LNCaP clone FGC (cell line): ENCODE results near the gene ZFP92.
"Not testable (repeated sequence)": the region's sequence is repeated elsewhere in the genome, so short reads cannot be mapped to it uniquely, and the experiment has no call there.

ENCODE experiments used
- DNase-seq: peaks from one replicate; pipeline ENCODE4 v3.0.0-alpha.2; 2011; ENCODE audit warnings: low read depth
- H3K4me3 ChIP-seq: 2 replicates; pipeline ENCODE4 v1.5.1; 2011; ENCODE audit warnings: mild to moderate bottlenecking, low read depth, low read length, control low read depth
- TF ChIP-seq, protein P1 (sequence below): IDR thresholded peaks from 2 replicates; pipeline ENCODE4 v1.5.1; 2012; ENCODE audit warnings: mild to moderate bottlenecking; ENCODE audit not compliant: control insufficient read depth, insufficient read depth; ENCODE audit errors: extremely low read depth

ZFP92 gene

DNA sequence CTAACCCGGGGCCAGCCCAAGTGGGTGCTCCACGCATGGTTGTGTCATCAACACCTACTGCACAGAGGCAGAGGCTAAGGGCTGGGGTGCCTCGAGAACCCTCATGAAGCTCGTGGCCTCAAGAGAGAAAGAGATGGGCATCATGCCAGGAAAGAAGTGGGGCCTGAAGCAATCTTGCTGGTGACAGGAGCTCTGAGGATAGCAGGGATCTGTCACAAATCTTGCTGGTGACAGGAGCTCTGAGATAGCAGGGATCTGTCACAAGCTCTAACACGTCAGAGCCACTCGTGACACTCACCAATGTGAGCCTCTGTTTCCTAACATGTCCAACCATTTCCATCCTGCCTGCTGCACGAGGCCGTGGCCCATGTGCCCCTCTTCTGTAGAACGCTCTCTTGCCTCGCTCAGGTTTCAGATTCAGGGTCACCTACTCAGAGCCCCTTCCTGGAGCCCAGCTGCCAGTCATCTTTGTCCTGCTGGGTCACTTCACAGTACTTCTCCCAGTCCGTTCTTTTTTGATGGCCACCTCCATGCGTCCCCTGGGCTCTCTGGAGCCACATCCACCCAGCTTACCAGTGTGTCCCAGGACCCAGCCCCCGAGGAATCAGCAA, 31.2 kb upstream of the ZFP92 start:
- H3K4me3 ChIP-seq = no peak overlapping the region
- TF ChIP-seq, protein P1, sequence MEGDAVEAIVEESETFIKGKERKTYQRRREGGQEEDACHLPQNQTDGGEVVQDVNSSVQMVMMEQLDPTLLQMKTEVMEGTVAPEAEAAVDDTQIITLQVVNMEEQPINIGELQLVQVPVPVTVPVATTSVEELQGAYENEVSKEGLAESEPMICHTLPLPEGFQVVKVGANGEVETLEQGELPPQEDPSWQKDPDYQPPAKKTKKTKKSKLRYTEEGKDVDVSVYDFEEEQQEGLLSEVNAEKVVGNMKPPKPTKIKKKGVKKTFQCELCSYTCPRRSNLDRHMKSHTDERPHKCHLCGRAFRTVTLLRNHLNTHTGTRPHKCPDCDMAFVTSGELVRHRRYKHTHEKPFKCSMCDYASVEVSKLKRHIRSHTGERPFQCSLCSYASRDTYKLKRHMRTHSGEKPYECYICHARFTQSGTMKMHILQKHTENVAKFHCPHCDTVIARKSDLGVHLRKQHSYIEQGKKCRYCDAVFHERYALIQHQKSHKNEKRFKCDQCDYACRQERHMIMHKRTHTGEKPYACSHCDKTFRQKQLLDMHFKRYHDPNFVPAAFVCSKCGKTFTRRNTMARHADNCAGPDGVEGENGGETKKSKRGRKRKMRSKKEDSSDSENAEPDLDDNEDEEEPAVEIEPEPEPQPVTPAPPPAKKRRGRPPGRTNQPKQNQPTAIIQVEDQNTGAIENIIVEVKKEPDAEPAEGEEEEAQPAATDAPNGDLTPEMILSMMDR = no peak
- no peak for DNase-seq

DNA sequence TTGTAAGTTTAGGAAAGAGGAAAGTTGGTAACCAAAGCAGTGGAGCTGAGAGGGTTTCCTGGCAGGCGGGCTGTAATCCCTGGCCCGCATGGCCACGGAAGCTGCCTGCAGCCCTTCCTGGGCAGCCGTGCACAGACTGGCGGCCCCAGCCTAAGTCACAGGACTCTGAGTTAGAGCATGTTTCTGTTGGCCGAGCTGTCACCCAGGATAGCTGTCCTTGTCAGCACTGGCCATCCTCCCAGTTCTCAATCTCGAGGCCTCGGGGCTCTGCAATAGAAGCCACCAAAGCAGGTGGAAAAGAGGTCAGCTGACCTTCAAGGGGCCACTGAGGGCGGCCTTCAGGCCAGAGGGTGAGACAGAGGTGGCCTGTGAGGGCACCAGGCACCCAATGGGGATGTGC, 30.6 kb upstream of the ZFP92 start:
- TF ChIP-seq, protein P1 = no peak
- no peak for DNase-seq

DNA sequence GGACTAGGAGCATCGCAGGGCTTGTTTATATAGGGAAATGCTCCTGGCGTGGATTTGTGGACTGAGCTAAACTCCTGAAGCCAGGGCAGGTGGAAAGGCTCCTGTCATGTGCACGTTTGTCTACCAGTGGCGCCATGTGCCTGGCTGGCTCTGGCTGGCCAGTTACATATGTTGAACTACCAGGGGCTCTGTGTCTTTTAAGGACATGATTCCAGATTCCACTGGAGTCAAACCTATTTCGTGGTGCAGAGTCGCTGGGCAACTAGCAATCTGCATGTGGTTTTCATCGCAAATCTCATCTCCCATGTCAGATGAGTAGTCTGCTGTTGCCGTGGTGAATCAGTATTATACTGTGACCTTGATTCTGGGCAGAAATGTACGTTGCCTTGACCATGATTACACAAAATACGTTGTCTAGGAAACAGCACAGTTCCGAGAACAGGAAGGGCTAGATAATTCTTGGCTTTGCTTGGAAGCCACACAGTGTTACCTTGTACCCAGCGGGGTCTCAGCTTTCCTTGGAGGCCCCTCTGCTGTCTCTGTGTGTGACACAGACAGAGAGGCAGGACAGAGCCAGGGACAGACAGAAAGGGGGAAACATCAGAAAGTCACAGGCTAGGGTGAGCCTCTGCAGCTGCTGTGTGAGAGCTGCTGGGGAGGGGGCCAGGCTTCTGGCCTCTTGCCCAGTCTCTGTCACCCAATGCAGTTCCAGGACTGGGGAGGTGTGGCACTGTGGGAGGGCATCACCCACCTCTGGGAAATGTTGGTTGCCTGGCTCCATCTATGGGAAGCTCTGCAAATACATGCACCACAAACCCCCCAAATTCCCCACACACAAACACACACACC, 29.4 kb upstream of the ZFP92 start:
- no peak overlapping the region for H3K4me3 ChIP-seq
- TF ChIP-seq, protein P1 = no peak
- no peak for DNase-seq

More for the DNA sequence above, 30.6 kb upstream of the ZFP92 start:
- H3K4me3 ChIP-seq = no peak overlapping the region

DNA sequence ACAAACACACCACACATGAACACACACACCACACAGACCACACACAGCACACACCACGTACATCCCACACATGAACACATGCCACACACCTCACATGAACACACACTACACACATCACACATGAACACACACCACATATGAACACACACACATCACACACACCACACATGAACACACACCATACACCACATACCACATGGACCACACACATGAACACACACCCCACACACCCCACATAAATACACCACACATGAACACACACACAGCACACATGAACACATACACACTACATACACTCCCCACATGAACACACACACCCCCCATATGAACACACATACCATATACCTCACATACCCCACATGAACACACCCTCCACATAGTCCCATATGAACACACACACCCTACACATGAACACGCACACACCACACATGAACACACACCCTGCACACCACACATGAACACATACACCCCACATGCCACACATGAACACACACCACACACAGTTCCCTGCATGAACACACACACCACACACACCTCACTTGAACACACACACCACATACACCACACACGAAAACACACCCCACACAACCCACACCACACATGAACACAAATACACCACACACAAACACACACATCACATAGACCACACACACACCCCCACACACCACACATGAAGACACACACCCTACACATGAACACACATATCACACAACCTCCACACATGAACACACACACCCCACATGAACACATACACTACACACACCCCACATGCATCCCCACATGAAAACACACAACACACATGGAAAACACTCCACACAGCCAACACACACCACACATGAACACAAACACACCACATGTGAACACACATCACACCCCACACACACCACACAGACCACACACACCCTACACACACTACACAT, 28.4 kb upstream of the ZFP92 start:
- no peak for DNase-seq
- TF ChIP-seq, protein P1 = no peak
- H3K4me3 ChIP-seq = no peak overlapping the region

GRCh38 chrX:153384390-153384789, 26.9 kb upstream of the ZFP92 start:
- H3K4me3 ChIP-seq = no peak overlapping the region
- TF ChIP-seq, protein P1 = no peak
- DNase-seq = no peak

DNA sequence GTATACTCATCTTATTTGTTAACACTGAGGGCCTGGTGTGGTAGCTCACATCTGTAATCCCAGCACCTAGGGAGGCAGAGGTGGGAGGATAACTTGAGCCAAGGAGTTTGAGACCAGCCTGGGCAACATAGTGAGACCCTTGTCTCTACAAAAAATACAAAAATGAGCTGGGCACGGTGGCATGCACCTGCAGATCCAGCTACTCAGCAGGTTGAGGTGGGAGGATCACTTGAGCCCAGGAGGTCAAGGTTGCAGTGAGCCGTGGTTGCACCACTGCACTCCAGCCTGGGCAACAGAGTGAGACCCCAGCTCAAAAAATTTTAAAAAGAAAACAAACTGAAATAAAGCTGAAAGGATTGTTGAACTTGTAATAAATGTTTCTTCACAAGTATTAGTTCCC, 26.3 kb upstream of the ZFP92 start:
- H3K4me3 ChIP-seq, DNase-seq: not testable (repeated sequence)

DNA sequence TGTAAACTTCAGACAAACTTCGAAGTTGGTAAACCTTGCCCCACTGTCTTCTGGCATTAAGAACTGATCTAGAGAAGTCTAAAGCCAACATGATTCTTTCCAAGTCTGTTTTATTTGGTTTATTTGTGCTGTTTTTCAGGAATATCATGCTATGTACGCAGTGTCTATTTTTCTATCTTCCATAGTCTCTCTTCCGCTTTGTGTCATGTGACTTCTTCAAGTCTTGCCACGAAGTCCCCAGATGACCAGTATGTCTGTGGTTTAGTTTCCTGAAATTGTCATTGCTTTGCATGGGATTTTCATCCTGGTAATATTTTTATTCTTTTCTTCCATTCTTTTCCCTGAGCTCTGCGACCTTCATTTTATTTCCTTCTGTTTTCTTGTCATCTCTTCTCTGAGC, 25.2 kb upstream of the ZFP92 start:
- DNase-seq = no peak
- TF ChIP-seq, protein P1 = no peak

More for the DNA sequence above, 25.2 kb upstream of the ZFP92 start:
- H3K4me3 ChIP-seq = no peak overlapping the region
